Measurements from ENCODE around the gene TAF3.

Gene TAF3

GRCh38 chr10:7984325-7984724 is 166.0 kb downstream of the TAF3 start:
- Histone ChIP-seq H3K9me3 (ENCODE audit: insufficient read depth, low read length) (no peaks in the 10 kb centered on the region; the same call in 1 of the 2 replicates), H3K4me3 (ENCODE audit: insufficient read length, low read depth) (no peak overlapping the region), H3K27me3 (ENCODE audit: insufficient read depth, insufficient read length) (no peaks in the 10 kb centered on the region), H3K9ac (ENCODE audit: insufficient read length, low read depth) (no peak overlapping the region), H3K36me3 (ENCODE audit: insufficient read depth, insufficient read length, low read length) (peaks cover 7% of the 10 kb centered on the region), H3K4me1 (ENCODE audit: insufficient read depth, insufficient read length) (no peaks in the 10 kb centered on the region)
- DNase-seq (ENCODE audit: low read depth, low spot score) = no peak
- TF ChIP-seq ZNF274 (IDR thresholded peaks at IDR 0.05; ENCODE audit: low read depth, low read length) (no peak), YY1 (IDR thresholded peaks at IDR 0.05; ENCODE audit: insufficient read depth, insufficient read length) (no peak), SUZ12 (IDR thresholded peaks at IDR 0.05; ENCODE audit: extremely low read depth, insufficient read depth, insufficient read length) (no peak)

- no peak overlapping the region for H3K4me3 ChIP-seq (ENCODE audit: insufficient read length, low read depth)
- DNase-seq (ENCODE audit: low read depth, low spot score) = no peak
- H3K27me3 ChIP-seq (ENCODE audit: insufficient read depth, insufficient read length) = no peaks in the 10 kb centered on the region
- TF ChIP-seq ZNF274 (IDR thresholded peaks at IDR 0.05; ENCODE audit: low read depth, low read length) (no peak), SUZ12 (IDR thresholded peaks at IDR 0.05; ENCODE audit: extremely low read depth, insufficient read depth, insufficient read length) (no peak), YY1 (IDR thresholded peaks at IDR 0.05; ENCODE audit: insufficient read depth, insufficient read length) (no peak)
- H3K9me3 ChIP-seq (ENCODE audit: insufficient read depth, low read length) = no peaks in the 10 kb centered on the region; the same call in 1 of the 2 replicates
- H3K4me1 ChIP-seq (ENCODE audit: insufficient read depth, insufficient read length) = no peaks in the 10 kb centered on the region
- peaks cover 7% of the 10 kb centered on the region for H3K36me3 ChIP-seq (ENCODE audit: insufficient read depth, insufficient read length, low read length)
- H3K9ac ChIP-seq (ENCODE audit: insufficient read length, low read depth) = no peak overlapping the region
Measured at GRCh38 chr10:7984896-7985295, 166.6 kb downstream of the TAF3 start.

- no peak for TF ChIP-seq YY1 (IDR thresholded peaks at IDR 0.05; ENCODE audit: insufficient read depth, insufficient read length)
- no peak for DNase-seq (ENCODE audit: low read depth, low spot score)
- Histone ChIP-seq H3K9ac (ENCODE audit: insufficient read length, low read depth) (no peak overlapping the region), H3K27me3 (ENCODE audit: insufficient read depth, insufficient read length) (no peaks in the 10 kb centered on the region), H3K4me1 (ENCODE audit: insufficient read depth, insufficient read length) (no peaks in the 10 kb centered on the region), H3K9me3 (ENCODE audit: insufficient read depth, low read length) (no peaks in the 10 kb centered on the region; the same call in 1 of the 2 replicates), H3K4me3 (ENCODE audit: insufficient read length, low read depth) (no peak overlapping the region), H3K36me3 (ENCODE audit: insufficient read depth, insufficient read length, low read length) (peaks cover 4% of the 10 kb centered on the region)
Measured at GRCh38 chr10:7986851-7987250, 168.5 kb downstream of the TAF3 start.

GRCh38 chr10:7988989-7989388 is 170.7 kb downstream of the TAF3 start:
- DNase-seq (ENCODE audit: low read depth, low spot score) = no peak
- Histone ChIP-seq H3K27me3 (ENCODE audit: insufficient read depth, insufficient read length) (no peaks in the 10 kb centered on the region), H3K36me3 (ENCODE audit: insufficient read depth, insufficient read length, low read length) (peaks cover 4% of the 10 kb centered on the region), H3K9ac (ENCODE audit: insufficient read length, low read depth) (no peak overlapping the region), H3K4me3 (ENCODE audit: insufficient read length, low read depth) (no peak overlapping the region), H3K4me1 (ENCODE audit: insufficient read depth, insufficient read length) (no peaks in the 10 kb centered on the region), H3K9me3 (ENCODE audit: insufficient read depth, low read length) (no peaks in the 10 kb centered on the region; the same call in 1 of the 2 replicates)
- TF ChIP-seq ZNF274 (IDR thresholded peaks at IDR 0.05; ENCODE audit: low read depth, low read length) (no peak), YY1 (IDR thresholded peaks at IDR 0.05; ENCODE audit: insufficient read depth, insufficient read length) (no peak), SUZ12 (IDR thresholded peaks at IDR 0.05; ENCODE audit: extremely low read depth, insufficient read depth, insufficient read length) (no peak)

DNA sequence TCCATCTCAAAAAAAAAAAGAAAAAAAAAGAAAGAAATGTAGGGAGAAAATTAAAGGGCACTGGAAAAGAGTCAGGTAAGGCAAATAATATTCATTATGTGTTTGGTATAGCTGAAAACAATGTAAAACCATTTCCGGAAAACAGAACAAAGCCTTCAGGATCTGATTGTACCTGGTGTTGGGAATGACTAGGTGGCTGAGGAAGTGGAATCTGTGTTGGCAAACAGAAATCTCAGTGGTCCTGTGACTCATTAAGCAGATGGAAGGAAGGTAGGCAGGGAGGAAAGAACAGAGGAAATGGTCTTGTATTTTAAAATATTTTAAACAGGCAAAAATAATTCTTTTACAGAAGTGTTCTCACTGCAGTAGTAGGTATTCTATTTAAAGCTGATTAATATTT is 180.5 kb downstream of the TAF3 start:
- TF ChIP-seq SUZ12 (IDR thresholded peaks at IDR 0.05; ENCODE audit: extremely low read depth, insufficient read depth, insufficient read length) = no peak
- no peak for TF ChIP-seq ZNF274 (IDR thresholded peaks at IDR 0.05; ENCODE audit: low read depth, low read length)
- TF ChIP-seq YY1 (IDR thresholded peaks at IDR 0.05; ENCODE audit: insufficient read depth, insufficient read length) = no peak
- no peak for DNase-seq (ENCODE audit: low read depth, low spot score)
- Histone ChIP-seq H3K9me3 (ENCODE audit: insufficient read depth, low read length) (no peaks in the 10 kb centered on the region), H3K27me3 (ENCODE audit: insufficient read depth, insufficient read length) (no peaks in the 10 kb centered on the region), H3K4me1 (ENCODE audit: insufficient read depth, insufficient read length) (no peaks in the 10 kb centered on the region), H3K9ac (ENCODE audit: insufficient read length, low read depth) (no peak overlapping the region), H3K36me3 (ENCODE audit: insufficient read depth, insufficient read length, low read length) (no peaks in the 10 kb centered on the region), H3K4me3 (ENCODE audit: insufficient read length, low read depth) (no peak overlapping the region)

DNA sequence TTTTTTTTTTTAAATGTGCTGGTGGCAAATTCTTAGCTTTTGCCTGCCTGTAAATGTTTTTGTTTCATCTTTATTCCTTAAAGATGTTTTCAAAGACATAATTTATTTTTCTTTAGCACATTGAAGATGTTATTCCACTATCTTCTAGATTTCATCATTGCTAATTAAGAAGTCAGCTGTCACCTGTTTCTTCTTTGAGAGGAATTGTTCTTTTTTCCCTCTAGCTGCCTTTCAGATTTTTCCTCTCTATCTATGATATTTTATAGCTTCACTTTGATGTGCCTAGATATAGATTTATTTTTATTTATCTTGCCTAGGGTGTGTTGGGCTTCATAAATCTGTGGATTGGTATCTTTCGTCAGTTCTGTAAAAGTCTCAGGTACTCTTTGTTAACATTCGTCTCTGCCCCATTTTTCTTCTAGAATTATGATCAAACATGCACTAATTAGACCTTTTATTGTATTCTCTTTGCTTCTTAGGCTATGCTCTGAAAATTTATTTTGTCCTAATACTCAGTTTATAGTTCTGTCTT is 186.2 kb downstream of the TAF3 start:
- DNase-seq (ENCODE audit: low read depth, low spot score) = no peak
- Histone ChIP-seq H3K9ac (ENCODE audit: insufficient read length, low read depth) (no peak overlapping the region), H3K4me1 (ENCODE audit: insufficient read depth, insufficient read length) (no peaks in the 10 kb centered on the region), H3K36me3 (ENCODE audit: insufficient read depth, insufficient read length, low read length) (no peaks in the 10 kb centered on the region), H3K9me3 (ENCODE audit: insufficient read depth, low read length) (no peaks in the 10 kb centered on the region), H3K4me3 (ENCODE audit: insufficient read length, low read depth) (no peak overlapping the region), H3K27me3 (ENCODE audit: insufficient read depth, insufficient read length) (no peaks in the 10 kb centered on the region)
- TF ChIP-seq YY1 (IDR thresholded peaks at IDR 0.05; ENCODE audit: insufficient read depth, insufficient read length) (no peak), ZNF274 (IDR thresholded peaks at IDR 0.05; ENCODE audit: low read depth, low read length) (no peak), SUZ12 (IDR thresholded peaks at IDR 0.05; ENCODE audit: extremely low read depth, insufficient read depth, insufficient read length) (no peak)

GRCh38 chr10:8006274-8006999 is 188.1 kb downstream of the TAF3 start:
- H3K4me1 ChIP-seq (ENCODE audit: insufficient read depth, insufficient read length) = no peaks in the 10 kb centered on the region
- H3K9me3 ChIP-seq (ENCODE audit: insufficient read depth, low read length) = no peaks in the 10 kb centered on the region
- TF ChIP-seq ZNF274 (IDR thresholded peaks at IDR 0.05; ENCODE audit: low read depth, low read length) (no peak), SUZ12 (IDR thresholded peaks at IDR 0.05; ENCODE audit: extremely low read depth, insufficient read depth, insufficient read length) (no peak), YY1 (IDR thresholded peaks at IDR 0.05; ENCODE audit: insufficient read depth, insufficient read length) (no peak)
- no peaks in the 10 kb centered on the region for H3K27me3 ChIP-seq (ENCODE audit: insufficient read depth, insufficient read length)
- peaks cover 4% of the 10 kb centered on the region for H3K36me3 ChIP-seq (ENCODE audit: insufficient read depth, insufficient read length, low read length)
- no peak overlapping the region for H3K4me3 ChIP-seq (ENCODE audit: insufficient read length, low read depth)
- H3K9ac ChIP-seq (ENCODE audit: insufficient read length, low read depth) = no peak overlapping the region
- DNase-seq (ENCODE audit: low read depth, low spot score) = no peak

Measured in NT2/D1 (cell line).